CD4-positive, alpha-beta T cell treated with Interleukin-17A for 1 hour (primary cell): ENCODE data around the gene C9orf72.
"Not testable (repeated sequence)": the region's sequence is repeated elsewhere in the genome, so short reads cannot be mapped to it uniquely, and the experiment has no call there.

Experiments used
- DNase-seq: peaks from one replicate; pipeline ENCODE4 v3.0.0-alpha.2; 2020

Gene C9orf72, protein sequence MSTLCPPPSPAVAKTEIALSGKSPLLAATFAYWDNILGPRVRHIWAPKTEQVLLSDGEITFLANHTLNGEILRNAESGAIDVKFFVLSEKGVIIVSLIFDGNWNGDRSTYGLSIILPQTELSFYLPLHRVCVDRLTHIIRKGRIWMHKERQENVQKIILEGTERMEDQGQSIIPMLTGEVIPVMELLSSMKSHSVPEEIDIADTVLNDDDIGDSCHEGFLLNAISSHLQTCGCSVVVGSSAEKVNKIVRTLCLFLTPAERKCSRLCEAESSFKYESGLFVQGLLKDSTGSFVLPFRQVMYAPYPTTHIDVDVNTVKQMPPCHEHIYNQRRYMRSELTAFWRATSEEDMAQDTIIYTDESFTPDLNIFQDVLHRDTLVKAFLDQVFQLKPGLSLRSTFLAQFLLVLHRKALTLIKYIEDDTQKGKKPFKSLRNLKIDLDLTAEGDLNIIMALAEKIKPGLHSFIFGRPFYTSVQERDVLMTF

DNA sequence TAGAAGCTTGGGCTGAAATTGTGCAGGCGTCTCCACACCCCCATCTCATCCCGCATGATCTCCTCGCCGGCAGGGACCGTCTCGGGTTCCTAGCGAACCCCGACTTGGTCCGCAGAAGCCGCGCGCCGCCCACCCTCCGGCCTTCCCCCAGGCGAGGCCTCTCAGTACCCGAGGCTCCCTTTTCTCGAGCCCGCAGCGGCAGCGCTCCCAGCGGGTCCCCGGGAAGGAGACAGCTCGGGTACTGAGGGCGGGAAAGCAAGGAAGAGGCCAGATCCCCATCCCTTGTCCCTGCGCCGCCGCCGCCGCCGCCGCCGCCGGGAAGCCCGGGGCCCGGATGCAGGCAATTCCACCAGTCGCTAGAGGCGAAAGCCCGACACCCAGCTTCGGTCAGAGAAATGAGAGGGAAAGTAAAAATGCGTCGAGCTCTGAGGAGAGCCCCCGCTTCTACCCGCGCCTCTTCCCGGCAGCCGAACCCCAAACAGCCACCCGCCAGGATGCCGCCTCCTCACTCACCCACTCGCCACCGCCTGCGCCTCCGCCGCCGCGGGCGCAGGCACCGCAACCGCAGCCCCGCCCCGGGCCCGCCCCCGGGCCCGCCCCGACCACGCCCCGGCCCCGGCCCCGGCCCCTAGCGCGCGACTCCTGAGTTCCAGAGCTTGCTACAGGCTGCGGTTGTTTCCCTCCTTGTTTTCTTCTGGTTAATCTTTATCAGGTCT, at the start of gene C9orf72:
Gene C9orf72 (minus strand): TSS at position 564 of the 716 bp plus-strand sequence. CDS start 6,361 bp downstream, outside the sequence.
- DNase-seq, result peak; percentile 89

- DNase-seq, result no peak
These were observed 49.5 kb upstream of the C9orf72 start for GRCh38 chr9:27622693-27623340.

GRCh38 chr9:27619743-27620142, 46.5 kb upstream of the C9orf72 start:
- no peak for DNase-seq

DNA sequence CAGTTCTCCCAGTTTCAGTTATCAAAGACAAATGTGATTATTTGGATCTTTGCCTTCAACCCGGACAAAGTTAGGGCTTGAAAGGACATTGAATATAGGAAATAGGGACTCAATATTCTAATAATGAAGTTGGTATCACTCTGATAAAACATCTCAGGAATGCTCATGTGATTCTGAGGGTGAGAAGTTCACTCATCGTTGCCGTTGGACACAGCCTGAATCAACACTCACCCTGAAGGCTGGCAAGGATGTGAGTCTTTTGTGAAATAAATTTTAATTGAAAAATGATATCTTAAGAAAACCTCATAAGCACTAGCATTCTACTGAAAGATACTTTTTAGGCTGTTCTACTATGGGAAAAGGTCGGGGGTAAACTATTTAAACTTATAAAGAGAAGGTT, 44.8 kb upstream of the C9orf72 start:
- DNase-seq, result no peak

GRCh38 chr9:27614551-27614950, 41.3 kb upstream of the C9orf72 start:
- no peak for DNase-seq

DNA sequence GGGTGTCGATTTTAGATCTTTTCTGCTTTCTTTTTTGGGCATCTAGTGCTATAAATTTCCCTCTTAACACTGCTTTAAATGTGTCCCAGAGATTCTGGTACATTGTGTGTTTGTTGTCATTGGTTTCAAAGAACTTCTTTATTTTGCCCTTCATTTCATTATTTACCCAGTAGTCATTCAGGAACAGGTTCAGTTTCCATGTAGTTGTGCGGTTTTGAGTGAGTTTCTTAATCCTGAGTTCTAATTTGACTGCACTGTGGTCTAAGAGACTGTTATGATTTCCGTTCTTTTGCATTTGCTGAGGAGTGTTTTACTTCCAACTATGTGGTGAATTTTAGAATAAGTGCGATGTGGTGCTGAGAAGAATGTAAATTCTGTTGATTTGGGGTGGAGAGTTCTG, 38.8 kb upstream of the C9orf72 start:
- DNase-seq, result not testable (repeated sequence)

DNA sequence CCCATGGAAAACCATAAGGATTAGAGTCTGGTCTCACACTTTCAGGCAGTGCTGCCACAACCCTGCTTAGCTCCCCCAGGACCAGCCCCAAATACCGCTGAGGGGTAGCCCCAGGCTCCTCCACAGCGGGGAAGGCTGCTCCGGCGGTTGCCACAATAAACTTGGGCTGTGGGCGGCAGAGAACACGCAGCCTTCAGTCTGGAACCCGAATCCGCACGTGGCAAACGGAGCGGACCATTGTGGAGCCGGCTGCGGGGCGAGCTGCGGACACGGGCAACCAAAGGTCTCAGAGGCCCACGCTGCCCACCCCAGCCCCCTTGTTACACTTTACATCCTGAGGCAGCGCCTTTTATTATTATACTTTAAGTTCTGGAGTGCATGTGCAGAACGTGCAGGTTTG, 37.3 kb upstream of the C9orf72 start:
- DNase-seq, result no peak

DNA sequence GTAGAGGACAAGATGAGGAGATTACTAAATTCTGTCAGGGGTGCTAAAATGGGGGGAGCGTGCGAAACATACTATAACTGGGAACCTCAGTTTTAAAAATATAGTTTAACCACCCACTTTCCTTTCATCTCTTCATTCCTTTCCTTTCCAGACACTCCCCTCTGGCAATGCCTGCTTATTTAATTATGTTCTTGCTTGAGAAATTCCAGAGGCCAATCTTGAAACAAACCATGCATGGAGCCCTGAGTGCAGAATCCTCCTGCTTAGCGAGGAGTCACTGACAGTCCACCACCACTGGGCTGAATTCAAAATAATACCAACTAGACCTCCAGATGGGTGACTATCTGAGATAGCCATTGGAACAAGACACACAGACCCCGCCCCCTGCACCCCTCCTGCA, 29.7 kb upstream of the C9orf72 start:
- DNase-seq, result no peak

- DNase-seq, result no peak
These were observed 29.0 kb upstream of the C9orf72 start for GRCh38 chr9:27602142-27602861.

GRCh38 chr9:27601396-27601795, 28.1 kb upstream of the C9orf72 start:
- no peak for DNase-seq

- peak; percentile 16 for DNase-seq
These were observed 27.0 kb upstream of the C9orf72 start for GRCh38 chr9:27600256-27600655.

DNA sequence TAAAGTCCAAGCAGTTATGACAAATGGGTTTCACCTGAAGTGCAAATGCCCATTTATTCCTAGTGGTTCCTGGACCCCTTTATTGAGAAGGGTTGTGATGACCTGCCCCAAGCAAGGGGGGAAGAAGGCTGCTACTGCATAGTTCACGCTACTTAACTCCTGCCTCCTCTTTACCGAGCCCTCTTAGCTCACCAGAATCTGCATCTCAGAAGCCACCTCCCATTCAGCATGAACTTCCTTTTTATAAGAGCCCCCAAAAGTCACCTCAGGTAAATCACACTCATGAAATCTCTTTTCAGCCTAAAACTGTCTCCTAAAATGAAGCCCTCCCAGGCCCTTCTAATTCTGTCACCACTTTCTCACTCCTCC, 26.6 kb upstream of the C9orf72 start:
- DNase-seq, result no peak

DNA sequence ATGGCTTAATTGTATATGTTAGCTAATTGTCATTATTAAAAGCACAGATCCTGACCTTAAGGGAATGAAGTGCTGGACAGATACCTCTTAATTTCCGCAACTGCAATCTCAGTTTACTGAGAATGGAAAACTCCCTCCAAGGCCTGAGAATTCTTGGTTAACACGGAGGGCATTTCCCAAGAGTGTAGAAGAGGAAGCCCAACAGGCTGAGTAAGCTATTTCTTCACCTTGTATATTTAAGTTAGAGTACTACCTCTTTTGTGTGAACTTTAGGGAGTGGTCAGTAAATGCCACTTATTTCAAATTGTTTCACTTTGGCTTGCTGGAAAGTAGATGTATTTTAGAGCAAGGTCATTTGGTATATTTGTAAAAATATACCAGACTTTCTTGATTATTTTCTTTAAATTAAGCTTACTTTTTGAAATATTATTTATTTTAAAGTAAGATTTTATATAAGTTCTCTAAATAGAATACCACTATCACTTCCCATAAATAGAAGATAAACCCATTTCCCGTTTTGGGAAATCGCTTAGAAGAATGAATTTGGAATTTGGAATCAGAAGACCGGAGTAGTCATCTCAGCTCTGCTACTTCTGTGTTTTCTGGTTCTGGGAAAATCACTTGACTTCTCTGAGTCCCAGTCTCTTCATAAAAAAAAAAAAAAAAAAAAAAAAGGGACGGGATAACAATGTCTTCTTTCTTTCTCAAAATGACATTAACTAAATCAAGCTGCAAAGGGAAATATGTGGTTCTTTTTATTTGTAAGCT, 26.0 kb upstream of the C9orf72 start:
- DNase-seq, result peak; percentile 14

DNA sequence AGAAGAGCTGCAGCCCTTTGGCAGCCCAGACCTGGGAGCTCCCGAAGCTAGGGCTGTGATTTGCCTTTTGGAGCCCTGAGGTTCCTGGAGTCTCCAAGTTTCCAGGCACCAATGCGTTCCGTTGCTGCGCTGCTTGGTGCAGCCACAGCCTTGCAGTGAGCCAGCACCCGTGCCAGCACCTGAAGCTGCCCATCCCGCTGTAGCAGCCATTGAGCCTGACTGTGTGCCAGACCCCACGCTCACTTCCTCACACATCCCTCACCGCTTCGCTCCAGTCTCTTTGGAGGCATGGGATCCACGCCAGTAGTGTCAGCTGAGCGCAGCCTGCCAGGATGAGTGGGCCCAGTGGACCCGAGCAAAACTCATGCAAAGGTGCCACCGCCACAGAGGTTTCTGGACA, 22.5 kb upstream of the C9orf72 start:
- no peak for DNase-seq

DNA sequence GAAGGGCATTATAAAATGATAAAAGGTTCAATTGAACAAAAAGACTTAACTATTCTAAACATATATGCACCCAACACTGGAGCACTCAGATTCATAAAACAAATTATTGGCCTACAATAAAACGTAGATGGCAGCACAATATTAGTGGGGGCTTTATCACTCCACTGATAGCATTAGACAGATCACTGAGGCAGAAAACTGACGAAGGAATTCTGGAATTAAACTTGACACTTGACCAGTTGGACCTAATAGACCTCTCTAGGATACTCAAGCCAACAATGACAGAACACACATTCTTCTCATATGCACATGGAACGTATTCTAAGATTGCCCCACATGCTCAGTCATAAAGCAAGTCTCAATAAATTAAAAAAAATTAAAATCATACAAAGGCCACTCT, 18.4 kb upstream of the C9orf72 start:
- no peak for DNase-seq

GRCh38 chr9:27591093-27591492, 17.8 kb upstream of the C9orf72 start:
- no peak for DNase-seq

- DNase-seq, result no peak
These were observed 17.4 kb upstream of the C9orf72 start for GRCh38 chr9:27590651-27591050.

DNA sequence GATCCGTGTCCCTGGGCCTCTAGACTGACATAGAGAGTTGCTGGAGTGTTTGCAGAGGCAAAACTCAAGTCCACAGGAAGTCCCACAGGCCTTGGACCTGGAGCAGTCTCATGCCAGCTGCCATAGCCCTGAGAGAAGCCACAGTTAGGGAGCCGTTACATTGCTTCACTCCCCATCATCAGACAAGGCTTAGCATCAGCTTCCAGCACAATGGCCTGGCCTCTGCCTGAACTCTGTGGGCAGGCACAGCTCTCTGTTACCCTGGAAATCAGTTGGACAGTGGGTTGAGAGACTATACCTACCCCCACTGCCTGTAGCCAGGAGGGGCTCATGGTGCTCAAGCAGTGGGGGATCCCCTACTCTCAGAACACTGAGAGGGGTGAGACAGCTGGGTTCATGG, 16.2 kb upstream of the C9orf72 start:
- DNase-seq, result no peak

DNA sequence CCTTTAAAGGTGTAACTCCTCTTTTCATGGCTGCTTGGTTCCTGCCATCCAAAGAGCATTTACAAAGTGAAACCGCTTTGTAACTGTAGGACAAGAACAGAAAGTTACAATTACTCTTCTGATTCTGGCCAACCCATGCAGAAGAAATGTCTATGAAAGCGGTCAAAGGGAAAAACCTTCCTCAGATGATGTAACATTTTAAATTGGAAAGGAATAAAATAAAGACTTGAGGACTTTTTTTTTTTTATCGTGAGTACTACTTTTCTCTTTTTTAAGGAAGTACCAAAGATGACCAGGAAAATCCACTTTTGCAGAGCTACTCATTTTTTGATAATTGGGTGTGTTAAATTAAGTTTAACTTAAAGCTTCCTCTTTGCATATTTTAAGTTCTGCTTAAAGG, 13.0 kb upstream of the C9orf72 start:
- DNase-seq, result no peak

GRCh38 chr9:27584931-27585330, 11.7 kb upstream of the C9orf72 start:
- DNase-seq, result no peak

GRCh38 chr9:27582794-27583193, 9.5 kb upstream of the C9orf72 start:
- DNase-seq, result no peak

GRCh38 chr9:27581826-27582225, 8.5 kb upstream of the C9orf72 start:
- DNase-seq, result no peak
